CD4-positive, alpha-beta T cell treated with Interferon gamma for 1 hour (primary cell): Measurements from ENCODE around the gene CEP152.
"Not testable (repeated sequence)": the region's sequence is repeated elsewhere in the genome, so short reads cannot be mapped to it uniquely, and the experiment has no call there.

ENCODE experiments used
- DNase-seq: peaks from one replicate; pipeline ENCODE4 v3.0.0-alpha.2; 2020

CEP152 gene

GRCh38 chr15:48810414-48811324, at the start of gene CEP152:
Gene CEP152 (minus strand): TSS chr15:48811069. CDS start chr15:48805649, 5,420 bp downstream.
- peak; percentile 99 for DNase-seq

- no peak for DNase-seq
These were observed 48.6 kb upstream of the CEP152 start for GRCh38 chr15:48859426-48859825.

GRCh38 chr15:48858401-48858800, 47.5 kb upstream of the CEP152 start:
- DNase-seq, result no peak

GRCh38 chr15:48856942-48857341, 46.1 kb upstream of the CEP152 start:
- no peak for DNase-seq

- DNase-seq, result no peak
These were observed 44.9 kb upstream of the CEP152 start for GRCh38 chr15:48855501-48856440.

GRCh38 chr15:48854434-48854833, 43.6 kb upstream of the CEP152 start:
- DNase-seq, result not testable (repeated sequence)

GRCh38 chr15:48851956-48852355, 41.1 kb upstream of the CEP152 start:
- no peak for DNase-seq

GRCh38 chr15:48850648-48851047, 39.8 kb upstream of the CEP152 start:
- DNase-seq, result no peak

GRCh38 chr15:48845123-48845522, 34.3 kb upstream of the CEP152 start:
- no peak for DNase-seq

GRCh38 chr15:48842501-48842900, 31.6 kb upstream of the CEP152 start:
- no peak for DNase-seq

- DNase-seq, result no peak
These were observed 23.9 kb upstream of the CEP152 start for GRCh38 chr15:48834756-48835155.

GRCh38 chr15:48833526-48834239, 22.8 kb upstream of the CEP152 start:
- no peak for DNase-seq

- no peak for DNase-seq
These were observed 21.8 kb upstream of the CEP152 start for GRCh38 chr15:48832648-48833047.

- no peak for DNase-seq
These were observed 18.0 kb upstream of the CEP152 start for GRCh38 chr15:48828906-48829305.

GRCh38 chr15:48828471-48828870, 17.6 kb upstream of the CEP152 start:
- no peak for DNase-seq

- DNase-seq, result no peak
These were observed 14.2 kb upstream of the CEP152 start for GRCh38 chr15:48825075-48825474.

GRCh38 chr15:48823706-48824105, 12.8 kb upstream of the CEP152 start:
- no peak for DNase-seq

- DNase-seq, result no peak
These were observed 12.4 kb upstream of the CEP152 start for GRCh38 chr15:48823237-48823636.

- no peak for DNase-seq
These were observed 3.4 kb upstream of the CEP152 start for GRCh38 chr15:48814286-48814685.

- no peak for DNase-seq
These were observed 573 bp upstream of the CEP152 start for GRCh38 chr15:48811325-48811958.

GRCh38 chr15:48806151-48806550, 4.7 kb downstream of the CEP152 start:
- DNase-seq, result no peak

GRCh38 chr15:48805591-48805990, 5.3 kb downstream of the CEP152 start:
- no peak for DNase-seq
